ENCODE data around the gene SRBD1.
A peak's percentile ranks its signal among the peaks of the same experiment; 100 is the strongest.

Gene SRBD1

DNA sequence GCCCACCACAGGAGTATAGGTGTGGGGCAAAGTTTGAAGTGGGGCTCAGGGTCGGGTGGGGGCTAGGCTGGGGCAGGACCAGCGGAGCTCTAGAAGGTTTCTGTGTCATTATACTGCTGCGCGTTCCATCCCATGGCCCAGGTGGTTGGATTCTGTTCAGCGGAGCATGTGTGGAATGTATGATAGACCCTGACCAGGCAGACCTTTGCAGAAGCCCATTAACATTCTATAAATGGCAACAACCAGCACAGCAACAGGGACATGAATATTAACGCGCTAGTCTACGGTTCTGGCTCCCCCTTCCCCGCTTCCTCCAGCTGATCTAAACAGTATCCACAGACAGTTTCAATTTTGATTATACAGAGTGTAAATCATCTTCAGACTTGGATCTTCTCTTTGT is 36.3 kb upstream of the SRBD1 start:
- DNase-seq (ENCODE audit: low spot score in 2 of 2), result no peak
- H3K9me3 ChIP-seq, result no peaks in the 10 kb centered on the region
- H3K27me3 ChIP-seq (ENCODE audit: low read depth), result no peaks in the 10 kb centered on the region
- H3K4me1 ChIP-seq, result peaks cover 10% of the 10 kb centered on the region
- no peaks in the 10 kb centered on the region for H3K36me3 ChIP-seq (replicated peaks)
- no peak overlapping the region for H3K4me3 ChIP-seq
- in situ Hi-C loops (cut with MboI; ENCODE audit: low sequenced_read_pairs), result loop anchor here (5.0 kb wide), 2 partner anchors 130 to 290 kb away; no protein-coding TSS in a partner anchor

DNA sequence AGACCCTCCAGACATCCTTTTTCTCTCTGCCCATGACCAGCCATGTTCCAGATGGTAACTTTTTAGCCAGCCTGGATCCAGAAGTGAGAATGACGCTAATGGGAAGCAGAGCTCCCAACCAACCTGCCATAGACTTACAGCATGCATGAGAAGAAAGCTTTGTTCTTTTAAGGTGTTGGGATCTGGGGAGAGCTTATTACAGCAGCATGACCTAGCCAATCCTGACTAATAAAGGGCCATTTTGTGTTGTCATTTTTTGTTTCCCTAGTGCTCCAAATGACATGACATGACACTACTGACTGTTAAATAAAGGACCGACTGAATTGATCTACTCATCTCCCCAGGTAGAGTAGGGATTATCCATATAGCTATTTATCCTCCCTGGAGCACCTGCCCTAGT is 35.2 kb upstream of the SRBD1 start:
- H3K4me1 ChIP-seq, result peaks cover 10% of the 10 kb centered on the region
- no peak overlapping the region for H3K4me3 ChIP-seq
- H3K27me3 ChIP-seq (ENCODE audit: low read depth), result no peaks in the 10 kb centered on the region
- H3K9me3 ChIP-seq, result no peaks in the 10 kb centered on the region
- H3K36me3 ChIP-seq (replicated peaks), result no peaks in the 10 kb centered on the region
- no peak for DNase-seq (ENCODE audit: low spot score in 2 of 2)
- in situ Hi-C loops (cut with MboI; ENCODE audit: low sequenced_read_pairs), result loop anchor here (5.0 kb wide), 2 partner anchors 131 to 291 kb away; no protein-coding TSS in a partner anchor

DNA sequence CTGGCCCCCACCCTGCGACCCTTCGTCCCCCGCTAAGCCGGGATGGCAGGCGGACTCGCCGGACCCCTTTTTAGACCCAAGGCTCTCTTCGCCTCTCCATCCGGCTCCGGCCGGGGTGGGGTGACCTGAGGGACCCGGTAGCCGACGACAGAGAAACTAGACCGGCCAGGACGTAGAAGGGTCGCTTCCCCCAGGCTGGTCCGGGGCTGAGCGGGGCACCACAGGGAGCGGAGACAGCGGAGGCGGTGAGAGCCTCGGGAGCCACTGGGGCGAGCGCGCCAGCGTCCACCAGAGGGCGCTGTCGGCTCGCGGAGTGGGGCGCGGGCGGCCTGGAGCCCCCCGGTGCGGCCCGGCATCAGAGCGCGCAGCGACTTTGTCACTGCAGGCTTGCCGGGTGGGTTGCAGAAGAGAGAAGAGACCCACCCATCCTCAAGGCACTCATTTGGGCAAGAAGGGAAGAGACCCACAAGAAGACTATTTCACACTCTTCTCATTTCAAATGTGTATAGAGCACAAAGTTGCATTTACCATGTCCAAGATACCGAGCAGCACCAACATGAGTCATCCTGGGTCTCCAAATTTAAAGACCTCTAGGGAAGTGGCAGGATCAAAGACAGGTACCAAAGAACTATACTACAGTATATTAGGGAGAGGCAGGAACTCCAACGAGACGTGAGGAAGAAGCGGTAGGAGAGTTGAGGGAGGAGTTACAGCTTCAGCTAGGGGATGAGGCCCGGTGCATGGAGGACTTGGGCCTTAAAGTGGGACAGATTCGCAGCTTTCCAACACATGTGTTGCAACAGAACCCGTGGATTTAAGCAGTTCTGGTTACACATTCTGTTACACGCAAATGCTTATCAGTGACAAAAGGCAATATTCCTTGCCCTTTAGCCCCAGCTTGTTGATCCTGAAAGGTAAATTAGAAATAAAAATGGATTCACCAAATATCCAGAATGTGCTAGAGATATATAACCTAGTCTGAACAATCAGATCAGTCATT is 32.8 kb upstream of the SRBD1 start:
- Histone ChIP-seq H3K27me3 (ENCODE audit: low read depth) (no peaks in the 10 kb centered on the region), H3K4me3 (peak overlapping the region; percentile 29), H3K9me3 (no peaks in the 10 kb centered on the region), H3K36me3 (replicated peaks) (no peaks in the 10 kb centered on the region), H3K4me1 (peaks cover 4% of the 10 kb centered on the region)
- in situ Hi-C loops (cut with MboI; ENCODE audit: low sequenced_read_pairs), result no loop called here
- peak; percentile 33 to 80 for DNase-seq (ENCODE audit: low spot score in 2 of 2)

DNA sequence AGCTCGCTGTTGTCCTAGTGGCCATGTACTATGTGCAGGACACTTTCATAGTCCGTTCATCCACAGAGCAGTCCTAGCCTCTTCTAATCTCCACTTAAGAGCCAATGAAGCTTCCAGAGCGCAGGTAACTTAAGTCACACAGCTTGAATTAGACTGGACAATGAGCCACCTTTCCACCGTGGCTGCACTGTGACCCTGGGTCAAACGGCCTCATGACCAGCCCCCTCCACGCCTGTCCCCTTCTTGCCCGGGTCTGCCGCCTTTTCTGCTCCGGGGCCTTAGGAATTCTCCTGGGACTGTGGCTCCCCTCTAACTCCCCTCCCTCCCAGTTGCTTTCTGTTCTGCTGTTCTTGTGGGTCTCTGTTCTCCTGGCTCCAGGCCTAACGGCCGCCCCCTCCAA is 32.0 kb upstream of the SRBD1 start:
- no peak for DNase-seq (ENCODE audit: low spot score in 2 of 2)
- Histone ChIP-seq H3K4me1 (peaks cover 4% of the 10 kb centered on the region), H3K9me3 (no peaks in the 10 kb centered on the region), H3K27me3 (ENCODE audit: low read depth) (no peaks in the 10 kb centered on the region), H3K4me3 (peak overlapping the region; percentile 29), H3K36me3 (replicated peaks) (no peaks in the 10 kb centered on the region)
- in situ Hi-C loops (cut with MboI; ENCODE audit: low sequenced_read_pairs), result no loop called here

DNA sequence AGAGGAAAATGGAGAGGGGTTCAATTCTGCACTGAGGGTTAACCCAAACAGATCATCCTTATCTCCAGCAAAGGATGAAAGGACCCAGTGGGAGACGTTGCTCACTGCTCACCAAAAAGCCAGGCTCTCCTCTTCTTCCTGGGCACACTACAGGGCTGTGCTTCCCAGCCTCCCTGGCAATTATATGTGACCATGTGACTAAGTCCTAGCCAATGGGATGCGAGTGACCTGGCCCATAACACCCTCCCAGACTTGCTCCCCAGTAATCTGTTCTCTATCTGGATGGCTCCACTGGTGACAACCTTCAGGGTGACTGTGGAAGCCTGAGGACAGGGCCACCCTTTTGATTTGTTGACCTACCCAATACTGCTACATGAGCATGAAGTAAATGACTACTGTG is 29.5 kb upstream of the SRBD1 start:
- in situ Hi-C loops (cut with MboI; ENCODE audit: low sequenced_read_pairs), result no loop called here
- no peaks in the 10 kb centered on the region for H3K9me3 ChIP-seq
- H3K4me3 ChIP-seq, result no peak overlapping the region
- peaks cover 4% of the 10 kb centered on the region for H3K4me1 ChIP-seq
- H3K27me3 ChIP-seq (ENCODE audit: low read depth), result no peaks in the 10 kb centered on the region
- H3K36me3 ChIP-seq (replicated peaks), result no peaks in the 10 kb centered on the region
- no peak for DNase-seq (ENCODE audit: low spot score in 2 of 2)

DNA sequence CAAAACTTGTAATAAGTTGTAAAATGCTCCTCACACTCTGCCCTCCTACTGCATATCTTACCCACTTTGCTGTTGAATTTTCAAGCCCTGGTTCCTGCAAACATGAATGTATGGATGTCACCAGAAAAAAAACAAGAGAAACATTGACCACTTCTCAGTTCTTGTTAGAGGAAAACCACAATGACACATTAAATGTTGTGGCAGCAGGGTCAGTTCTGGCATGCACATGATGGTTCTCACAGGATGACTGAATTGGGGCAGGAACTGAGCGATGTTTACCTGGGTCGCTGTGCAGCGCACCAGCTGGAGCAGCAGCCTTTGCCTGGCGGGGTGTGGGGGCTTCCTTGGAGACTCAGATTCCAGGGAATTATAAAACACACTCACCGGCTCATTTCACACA is 26.4 kb upstream of the SRBD1 start:
- Histone ChIP-seq H3K4me3 (no peak overlapping the region), H3K27me3 (ENCODE audit: low read depth) (no peaks in the 10 kb centered on the region), H3K4me1 (no peaks in the 10 kb centered on the region), H3K36me3 (replicated peaks) (no peaks in the 10 kb centered on the region), H3K9me3 (no peaks in the 10 kb centered on the region)
- DNase-seq (ENCODE audit: low spot score in 2 of 2), result no peak
- in situ Hi-C loops (cut with MboI; ENCODE audit: low sequenced_read_pairs), result no loop called here

DNA sequence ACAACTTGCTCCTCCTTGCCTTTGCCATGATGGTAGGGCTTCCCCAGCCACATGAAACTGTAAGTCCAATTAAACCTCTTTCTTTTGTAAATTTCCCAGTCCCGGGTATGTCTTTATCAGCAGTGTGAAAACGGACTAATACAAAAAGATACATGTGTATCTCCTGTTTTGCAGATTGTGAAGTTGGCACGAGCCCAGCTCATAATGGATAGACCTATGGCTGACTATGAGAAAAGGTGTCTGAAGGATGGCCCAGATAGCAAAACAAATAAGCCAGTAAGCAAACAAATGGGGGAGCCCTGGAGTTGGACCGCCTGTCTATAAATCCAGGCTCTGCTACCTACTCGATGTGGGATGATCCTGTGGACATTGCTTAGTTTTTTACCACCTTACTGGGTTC is 24.9 kb upstream of the SRBD1 start:
- Histone ChIP-seq H3K9me3 (no peaks in the 10 kb centered on the region), H3K36me3 (replicated peaks) (no peaks in the 10 kb centered on the region), H3K4me1 (no peaks in the 10 kb centered on the region), H3K4me3 (no peak overlapping the region), H3K27me3 (ENCODE audit: low read depth) (no peaks in the 10 kb centered on the region)
- in situ Hi-C loops (cut with MboI; ENCODE audit: low sequenced_read_pairs), result no loop called here
- no peak for DNase-seq (ENCODE audit: low spot score in 2 of 2)

DNA sequence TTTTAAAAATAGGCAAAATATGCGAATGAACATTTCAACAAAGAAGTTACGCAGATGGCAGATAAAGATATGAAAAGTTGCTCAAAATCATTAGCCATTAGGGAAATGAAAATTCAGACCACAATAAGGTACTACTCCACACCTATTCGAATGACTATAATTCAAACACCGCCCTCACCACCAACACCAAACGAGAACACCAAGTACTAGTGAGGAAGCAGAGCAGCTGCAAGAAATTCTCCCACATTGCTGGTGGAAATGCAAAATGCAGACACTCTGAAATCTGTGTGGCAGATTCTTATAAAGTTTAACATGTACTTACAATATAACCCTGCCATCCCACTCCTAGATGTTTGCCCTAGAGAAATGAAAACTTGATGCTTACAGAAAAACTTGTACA is 23.2 kb upstream of the SRBD1 start:
- Histone ChIP-seq H3K4me1 (no peaks in the 10 kb centered on the region), H3K27me3 (ENCODE audit: low read depth) (no peaks in the 10 kb centered on the region), H3K36me3 (replicated peaks) (no peaks in the 10 kb centered on the region), H3K4me3 (no peak overlapping the region), H3K9me3 (no peaks in the 10 kb centered on the region)
- in situ Hi-C loops (cut with MboI; ENCODE audit: low sequenced_read_pairs), result no loop called here
- DNase-seq (ENCODE audit: low spot score in 2 of 2), result no peak

DNA sequence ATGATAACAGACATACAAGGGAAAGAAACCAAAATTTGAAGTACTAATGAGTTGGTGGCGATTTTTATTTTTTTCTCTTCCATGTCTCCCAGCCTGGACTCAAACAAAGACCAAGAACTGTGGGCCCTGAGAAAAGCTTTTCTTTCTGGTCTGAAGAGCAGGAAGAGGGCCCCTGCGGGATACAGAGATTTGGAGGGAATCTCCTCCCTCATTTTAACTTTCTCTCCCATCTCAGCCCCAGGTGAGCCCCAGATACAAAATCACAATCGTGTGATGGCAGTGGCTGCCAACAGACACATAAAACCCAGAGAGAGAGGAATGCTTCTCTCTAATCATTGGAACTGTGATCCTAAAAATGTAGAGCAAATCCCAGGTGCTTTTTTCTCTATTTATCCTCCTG is 20.9 kb upstream of the SRBD1 start:
- Histone ChIP-seq H3K27me3 (ENCODE audit: low read depth) (no peaks in the 10 kb centered on the region), H3K9me3 (no peaks in the 10 kb centered on the region), H3K4me3 (no peak overlapping the region), H3K4me1 (no peaks in the 10 kb centered on the region), H3K36me3 (replicated peaks) (no peaks in the 10 kb centered on the region)
- no peak for DNase-seq (ENCODE audit: low spot score in 2 of 2)
- in situ Hi-C loops (cut with MboI; ENCODE audit: low sequenced_read_pairs), result no loop called here

DNA sequence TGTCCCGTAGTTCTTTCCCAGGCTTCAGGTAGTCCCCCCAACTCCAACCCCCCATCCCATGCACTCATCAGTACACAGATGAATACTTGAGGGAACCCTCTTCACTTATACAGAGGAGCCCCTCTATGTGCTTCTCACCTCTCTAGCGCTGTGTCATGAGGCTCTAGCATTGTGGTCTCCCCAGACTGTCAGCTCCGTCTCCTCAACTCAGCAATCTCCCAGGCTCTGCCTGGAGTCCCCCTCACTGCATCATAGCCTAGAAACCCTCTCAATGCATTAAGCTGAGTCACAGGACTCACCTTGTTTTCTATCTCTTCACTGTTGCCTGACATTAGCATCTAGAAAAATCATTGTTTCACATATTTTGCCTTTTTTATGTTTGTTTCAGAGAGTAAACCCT is 20.3 kb upstream of the SRBD1 start:
- Histone ChIP-seq H3K36me3 (replicated peaks) (no peaks in the 10 kb centered on the region), H3K9me3 (no peaks in the 10 kb centered on the region), H3K4me1 (no peaks in the 10 kb centered on the region), H3K27me3 (ENCODE audit: low read depth) (no peaks in the 10 kb centered on the region), H3K4me3 (no peak overlapping the region)
- in situ Hi-C loops (cut with MboI; ENCODE audit: low sequenced_read_pairs), result no loop called here
- DNase-seq (ENCODE audit: low spot score in 2 of 2), result no peak

DNA sequence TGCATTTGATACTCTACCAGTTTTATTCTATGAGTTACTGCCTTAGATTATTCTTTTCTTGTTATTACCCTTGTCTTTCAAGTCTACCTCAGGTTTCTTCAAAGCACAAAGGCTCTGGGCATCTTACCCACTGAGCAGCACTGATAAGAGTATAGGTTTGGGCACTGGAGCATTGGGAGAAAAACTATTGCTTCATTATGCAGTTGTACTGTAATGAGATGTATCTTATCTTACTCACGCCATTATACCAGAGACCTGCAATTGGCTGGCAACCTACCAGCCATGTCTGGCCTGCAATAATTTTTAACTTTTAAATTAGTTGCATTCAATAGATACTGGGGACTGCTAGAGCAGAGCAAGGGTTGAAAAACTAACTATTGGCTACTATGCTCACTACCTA is 18.9 kb upstream of the SRBD1 start:
- no peaks in the 10 kb centered on the region for H3K27me3 ChIP-seq (ENCODE audit: low read depth)

DNA sequence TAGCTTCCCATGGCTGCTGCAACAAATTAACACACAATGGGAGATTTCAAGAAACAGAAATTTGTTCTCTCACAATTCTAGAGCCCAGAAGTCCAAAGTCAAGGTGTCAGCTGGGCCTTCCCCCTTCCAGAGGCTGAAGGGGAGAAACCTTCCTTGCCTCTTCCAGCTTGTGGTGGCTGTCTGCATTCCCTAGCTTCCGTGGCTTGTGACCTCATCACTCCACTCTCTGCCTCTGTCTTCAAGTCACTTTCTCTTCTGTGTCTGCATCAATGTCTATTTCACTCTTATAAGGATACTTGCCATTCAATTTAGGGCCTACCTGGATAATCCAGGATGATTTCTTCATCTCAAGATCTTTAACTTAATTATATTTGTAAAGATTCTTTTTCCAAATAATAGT is 16.8 kb upstream of the SRBD1 start:
- DNase-seq (ENCODE audit: low spot score in 2 of 2), result no peak
- in situ Hi-C loops (cut with MboI; ENCODE audit: low sequenced_read_pairs), result no loop called here

More for the DNA sequence above, 18.9 kb upstream of the SRBD1 start:
- DNase-seq (ENCODE audit: low spot score in 2 of 2), result no peak
- in situ Hi-C loops (cut with MboI; ENCODE audit: low sequenced_read_pairs), result no loop called here
- Histone ChIP-seq H3K36me3 (replicated peaks) (no peaks in the 10 kb centered on the region), H3K4me1 (no peaks in the 10 kb centered on the region), H3K4me3 (no peak overlapping the region), H3K9me3 (no peaks in the 10 kb centered on the region)

DNA sequence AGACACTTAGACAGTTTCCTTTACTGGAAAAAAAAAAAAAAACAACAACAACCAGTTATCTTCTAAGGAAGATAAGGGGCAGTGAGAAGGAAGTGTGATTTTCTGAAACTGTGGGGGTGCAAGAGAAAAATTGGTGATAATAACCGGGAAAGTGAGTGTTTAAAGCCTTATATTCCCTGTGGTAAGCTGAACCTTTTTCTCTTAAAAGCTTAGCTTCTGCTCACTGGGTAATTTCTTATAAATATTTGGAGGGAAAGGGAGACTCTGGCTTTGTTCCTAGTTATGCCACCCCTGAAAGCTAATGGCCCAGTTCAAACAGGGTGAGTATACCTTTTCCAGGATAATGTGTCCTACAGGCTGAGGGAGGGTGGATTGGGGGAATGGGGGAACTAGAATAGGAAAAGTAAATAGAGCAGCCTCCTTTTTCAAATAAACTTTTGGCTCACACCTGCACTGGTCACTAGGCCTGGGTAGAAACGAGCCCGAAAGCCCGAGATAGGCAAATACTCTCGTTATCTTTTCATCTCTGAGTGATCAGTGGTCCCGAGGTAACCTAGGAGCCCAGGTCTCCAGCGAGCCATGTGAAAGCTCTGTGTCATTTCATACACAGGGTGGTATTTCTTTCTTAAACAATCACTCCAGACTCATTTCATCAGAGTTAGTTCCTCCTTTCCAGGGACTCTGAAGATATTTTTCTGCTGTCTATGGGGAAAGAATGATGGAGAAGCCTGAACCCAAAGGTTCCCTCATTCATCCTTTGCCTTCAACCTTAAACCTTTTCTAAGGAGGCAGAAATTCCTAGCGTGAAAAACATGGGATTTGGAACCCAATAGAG is 15.5 kb upstream of the SRBD1 start:
- Histone ChIP-seq H3K4me1 (no peaks in the 10 kb centered on the region), H3K4me3 (no peak overlapping the region), H3K36me3 (replicated peaks) (no peaks in the 10 kb centered on the region), H3K27me3 (ENCODE audit: low read depth) (no peaks in the 10 kb centered on the region), H3K9me3 (no peaks in the 10 kb centered on the region)
- in situ Hi-C loops (cut with MboI; ENCODE audit: low sequenced_read_pairs), result no loop called here
- no peak for DNase-seq (ENCODE audit: low spot score in 2 of 2)

More for the DNA sequence above, 16.8 kb upstream of the SRBD1 start:
- no peak overlapping the region for H3K4me3 ChIP-seq
- H3K27me3 ChIP-seq (ENCODE audit: low read depth), result no peaks in the 10 kb centered on the region
- H3K4me1 ChIP-seq, result no peaks in the 10 kb centered on the region
- no peaks in the 10 kb centered on the region for H3K9me3 ChIP-seq
- no peaks in the 10 kb centered on the region for H3K36me3 ChIP-seq (replicated peaks)

DNA sequence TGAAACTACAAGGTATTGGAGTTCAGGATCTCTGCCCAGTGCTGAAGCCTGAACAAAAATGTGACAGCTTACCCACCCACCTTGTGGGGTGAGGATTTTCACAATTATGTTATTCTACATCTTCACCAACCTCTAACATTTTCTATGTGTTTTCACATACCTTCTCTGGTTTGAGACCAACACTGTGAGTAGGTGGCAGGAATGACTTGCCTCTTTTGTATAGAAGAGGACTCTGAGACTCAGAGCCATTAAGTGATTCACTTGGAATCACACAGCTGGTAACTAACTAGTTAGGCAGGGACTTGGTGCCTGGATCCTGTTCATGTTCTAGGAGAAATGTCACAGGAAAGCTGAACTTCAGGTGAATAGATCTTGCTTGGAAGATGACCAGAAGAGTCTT is 14.8 kb upstream of the SRBD1 start:
- Histone ChIP-seq H3K27me3 (ENCODE audit: low read depth) (no peaks in the 10 kb centered on the region), H3K36me3 (replicated peaks) (no peaks in the 10 kb centered on the region), H3K4me3 (no peak overlapping the region), H3K9me3 (no peaks in the 10 kb centered on the region), H3K4me1 (no peaks in the 10 kb centered on the region)
- in situ Hi-C loops (cut with MboI; ENCODE audit: low sequenced_read_pairs), result no loop called here
- no peak for DNase-seq (ENCODE audit: low spot score in 2 of 2)
